GM21619 (cell line): ENCODE data around the gene C16orf74.

ENCODE experiments used
- ATAC-seq: cut with Tn5 transposase; IDR thresholded peaks from one replicate; pipeline ENCODE4 v1.9.1; 2021; ENCODE audit not compliant: unreplicated experiment

Gene C16orf74

GRCh38 chr16:85659336-85659735 is 91.6 kb downstream of the C16orf74 start:
- no peak for ATAC-seq

DNA sequence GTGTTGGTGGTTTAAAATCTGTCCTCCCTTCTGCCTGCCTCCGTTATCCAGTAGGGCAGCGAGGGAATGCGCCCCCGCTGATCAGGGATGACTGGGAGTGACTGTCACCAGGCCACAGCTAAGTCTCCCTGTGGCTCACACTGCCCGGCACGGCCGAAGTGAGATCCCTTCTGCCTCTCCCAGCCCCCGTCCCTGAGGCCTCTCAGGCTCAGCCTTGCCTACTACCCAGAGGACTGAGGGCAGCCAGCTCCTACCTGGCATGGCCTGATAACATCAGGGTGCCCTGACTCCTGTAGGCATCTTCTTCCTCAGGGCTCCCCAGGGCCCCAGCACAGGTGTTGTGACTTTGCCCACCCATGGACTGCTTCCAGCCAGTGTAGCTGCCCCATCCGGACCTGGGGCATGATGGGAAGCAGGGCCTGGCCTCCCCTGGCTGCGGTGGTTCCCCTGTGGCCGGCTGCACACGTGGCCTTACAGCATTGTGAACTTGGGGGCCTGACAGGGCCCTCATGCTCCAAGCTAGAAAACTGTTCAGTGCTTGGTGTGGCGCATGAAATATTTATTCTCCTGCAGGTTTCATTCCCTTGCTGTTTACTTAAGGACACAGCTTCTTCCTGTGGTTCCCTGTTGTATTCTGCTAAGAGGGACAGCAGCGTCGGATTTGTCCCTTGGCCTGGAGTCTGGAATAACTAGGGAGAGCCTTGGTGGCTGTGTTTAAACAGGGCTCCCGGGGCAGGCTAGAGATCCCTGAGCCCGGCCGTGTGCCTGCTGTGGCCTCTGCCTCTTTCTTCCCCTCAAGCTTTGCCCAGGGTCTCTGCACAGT is 92.2 kb downstream of the C16orf74 start:
- no peak for ATAC-seq

- ATAC-seq = no peak
Observed at GRCh38 chr16:85657996-85658395, 92.9 kb downstream of the C16orf74 start.
